K562 (cell line): Measurements from ENCODE around the gene DIAPH3. TPM values are rescaled to one million over a fixed set of nuclear protein-coding genes. Genes with fewer than 3 reads are reported as not detected.

ENCODE experiments used
- ATAC-seq: fragments of 200-7000 bp; cut with Tn5 transposase; 3 replicates; pipeline ENCODE4 v1.9.1; 2020; ENCODE audit warnings: moderate library complexity
- BruUV-seq: library from RNA; stranded (reverse); fragments of 400-500 nt; replicated peaks from 2 replicates; lab custom pipeline; 2021; lab: Mats Ljungman, UMichigan
- CTCF ChIA-PET: fragments of 300-600 bp; formaldehyde crosslinking; extraction: SDS; loops from one replicate; lab custom pipeline; 2021; ENCODE audit warnings: low intra/inter-chr PET ratio; lab: Yijun Ruan, JAX
- POLR2A ChIA-PET: fragments of 300-600, 350-650 bp; sonication (Branson Sonifier 250); formaldehyde crosslinking; extraction: SDS; loops from one replicate; lab custom pipeline; 2021; ENCODE audit warnings: antibody characterized with exemption, inconsistent platforms; lab: Yijun Ruan, JAX
- DNase-seq, 4 experiments: peaks; one replicate each; pipeline versions ENCODE4 v3.0.0 to v3.0.0-alpha.2; 2011 to 2018; ENCODE audit warnings: low spot score in 3 of 4, mixed read lengths in 3 of 4; ENCODE audit errors: extremely low read depth in 1 of 4
- FAIRE-seq: peaks from 2 replicates; lab custom pipeline; 2011; peaks lifted over from hg19 to GRCh38; lab: Jason Lieb, UNC
- H2AFZ ChIP-seq: 2 replicates; pipeline ENCODE4 v1.6.0; 2011; ENCODE audit warnings: low read depth, low read length, control low read depth, inconsistent platforms
- H3K27ac ChIP-seq: fragments of 200-600 bp; 3 replicates; pipeline ENCODE4 v1.8.0; 2011; ENCODE audit warnings: low read depth, mild to moderate bottlenecking, control low read depth, inconsistent platforms, low read length, moderate library complexity, mixed read lengths; ENCODE audit errors: extremely low read depth
- H3K27me3 ChIP-seq, 2 experiments: fragments of 300-600 bp in 1 of 2; 2 replicates in 1 of 2; 3 replicates in 1 of 2; pipeline versions ENCODE4 v1.6.0 to v1.8.0; 2011; ENCODE audit warnings: inconsistent platforms in 2 of 2, low read length in 2 of 2, mild to moderate bottlenecking in 1 of 2, mixed read lengths in 1 of 2, moderate library complexity in 1 of 2; ENCODE audit not compliant: control insufficient read depth in 2 of 2, insufficient read depth in 2 of 2
- H3K36me3 ChIP-seq: fragments of 300-600 bp; 3 replicates; pipeline ENCODE4 v1.8.0; 2011; ENCODE audit warnings: mild to moderate bottlenecking, low read length, inconsistent platforms; ENCODE audit not compliant: control insufficient read depth, insufficient read depth
- H3K4me1 ChIP-seq, 2 experiments: fragments of 200-600 bp in 1 of 2; replicated peaks in 1 of 2; 2 replicates in 1 of 2; 3 replicates in 1 of 2; pipeline versions ENCODE4 v1.5.1 to v1.8.0; 2011; ENCODE audit warnings: inconsistent platforms in 2 of 2, low read length in 2 of 2, mild to moderate bottlenecking in 1 of 2, mixed read lengths in 1 of 2, moderate library complexity in 1 of 2; ENCODE audit not compliant: control insufficient read depth in 2 of 2, insufficient read depth in 2 of 2
- H3K4me2 ChIP-seq: 2 replicates; pipeline ENCODE4 v1.6.1; 2011; ENCODE audit warnings: low read length, control low read depth, inconsistent platforms, mixed read lengths; ENCODE audit not compliant: insufficient read depth
- H3K4me3 ChIP-seq: fragments of 200-600 bp; sonication (generic), shearing (Covaris generic); 2 replicates; pipeline ENCODE4 v1.5.1; 2016; ENCODE audit warnings: control low read depth, inconsistent platforms
- H3K79me2 ChIP-seq: fragments of 200-600 bp; 3 replicates; pipeline ENCODE4 v1.8.0; 2011; ENCODE audit warnings: low read length, inconsistent platforms; ENCODE audit not compliant: control insufficient read depth, insufficient read depth
- H3K9ac ChIP-seq, 2 experiments: 2 replicates each; pipeline versions ENCODE4 v1.6.0 to v1.6.1; 2011; ENCODE audit warnings: low read depth in 2 of 2, low read length in 2 of 2, control low read depth in 1 of 2, inconsistent platforms in 1 of 2, mild to moderate bottlenecking in 1 of 2, mixed read lengths in 1 of 2; ENCODE audit not compliant: insufficient read depth in 1 of 2
- H3K9me1 ChIP-seq: one replicate; pipeline ENCODE4 v1.6.0; 2011; ENCODE audit warnings: inconsistent platforms, mild to moderate bottlenecking, low read length, moderate library complexity; ENCODE audit not compliant: control insufficient read depth, insufficient read depth
- H3K9me3 ChIP-seq: replicated peaks from 2 replicates; pipeline ENCODE4 v1.5.1; 2011; ENCODE audit warnings: low read depth, low read length, inconsistent platforms; ENCODE audit not compliant: control insufficient read depth, insufficient read depth
- H4K20me1 ChIP-seq: replicated peaks from 2 replicates; pipeline ENCODE4 v1.6.1; 2011; ENCODE audit warnings: low read length, inconsistent platforms, mixed read lengths; ENCODE audit not compliant: control insufficient read depth, insufficient read depth
- BMI1 ChIP-seq: fragments of 150-350 bp; IDR thresholded peaks from 2 replicates; pipeline ENCODE4 v1.6.1; 2014; ENCODE audit warnings: low read length
- FOXM1 ChIP-seq, 2 experiments: fragments of 450-650 bp in 1 of 2; sonication (generic) in 1 of 2; formaldehyde crosslinking in 1 of 2; IDR thresholded peaks; 2 replicates each; pipeline versions ENCODE4 v1.6.1 to v1.9.0; 2017 to 2022; ENCODE audit warnings: low read depth in 2 of 2, mild to moderate bottlenecking in 2 of 2, missing genetic modification reagents in 1 of 2, moderate library complexity in 1 of 2
- GATAD2B ChIP-seq: fragments of 450-650 bp; IDR thresholded peaks from 2 replicates; pipeline ENCODE4 v1.6.1; 2017; ENCODE audit warnings: mild to moderate bottlenecking, borderline replicate concordance
- IFI16 ChIP-seq: fragments of 250-450 bp; sonication (Bioruptor Pico); IDR thresholded peaks from 2 replicates; pipeline ENCODE4 v2.1.2; 2022; ENCODE audit warnings: mild to moderate bottlenecking, inconsistent platforms
- NR1H2 ChIP-seq: sonication (generic); formaldehyde crosslinking; IDR thresholded peaks from 2 replicates; pipeline ENCODE4 v1.4.0; 2020; ENCODE audit warnings: mild to moderate bottlenecking, missing genetic modification reagents
- SMARCE1 ChIP-seq: fragments of 450-650 bp; IDR thresholded peaks from 2 replicates; pipeline ENCODE4 v1.7.1; 2016; ENCODE audit warnings: mild to moderate bottlenecking
- TBL1XR1 ChIP-seq, 2 experiments: IDR thresholded peaks; 2 replicates each; pipeline ENCODE4 v1.6.1; 2012; ENCODE audit warnings: improper control_type of control experiment in 2 of 2, low read length in 2 of 2, mild to moderate bottlenecking in 1 of 2
- WGBS: fragments of 100-300 bp; shearing (Covaris generic); methylation state at CpG from one replicate; pipeline ENCODE4 v1.1.6; 2016; ENCODE audit warnings: low coverage, mixed read lengths; ENCODE audit not compliant: insufficient coverage; ENCODE audit errors: missing lambda C conversion rate; 5-methylcytosine and 5-hydroxymethylcytosine counted together
- in situ Hi-C: fragments of 300-500 bp; cut with MboI; formaldehyde crosslinking; loops from 4 replicates; pipeline ENCODE4 v1.15.0; 2018; ENCODE audit warnings: inconsistent platforms, mixed read lengths
- intact Hi-C: fragments of 100-400 bp; cut with micrococcal nuclease; formaldehyde crosslinking; loops from 2 replicates; pipeline ENCODE4 v1.14.2; 2022
- polyA plus RNA-seq, 8 experiments: library from polyadenylated mRNA; depleted of rRNA in 4 of 8; stranded (reverse) in 5 of 8; unstranded in 3 of 8; fragments of >200 nt; fragmentation: Nextera tagmentation in 2 of 8; fragmentation: Illumina TruSeq in 1 of 8; extraction: Ambion mirVana in 2 of 8; extraction: Trizol in 1 of 8; gene quantifications; 2 replicates each; pipeline versions ENCODE4 v1.2.1 to v1.2.3, GENCODE V29; 2011 to 2014; ENCODE audit warnings: inconsistent platforms in 1 of 8, missing spikeins in 1 of 8
- total RNA-seq, 7 experiments: library from RNA; depleted of rRNA in 6 of 7; stranded (reverse); fragments of >200 nt in 6 of 7; fragmentation: Illumina TruSeq in 2 of 7; extraction: Trizol in 2 of 7; gene quantifications; 2 replicates each; pipeline versions ENCODE4 v1.2.1 to v1.2.3, GENCODE V29; 2011 to 2021; ENCODE audit warnings: low replicate concordance in 1 of 7
- TF ChIP-seq, protein P1 (sequence below): fragments of 450-650 bp; IDR thresholded peaks from 2 replicates; pipeline ENCODE4 v1.6.1; 2016; ENCODE audit warnings: mild to moderate bottlenecking
- TF ChIP-seq, protein P2 (sequence below): fragments of 450-650 bp; IDR thresholded peaks from 2 replicates; pipeline ENCODE4 v1.6.1; 2018; ENCODE audit warnings: mild to moderate bottlenecking, low read depth; ENCODE audit not compliant: partially characterized antibody

DIAPH3 gene
- total and polyA plus RNA-seq, 9 of the 15 experiments (the other 6 are each of a cell fraction or from before 2014, with no cell fraction given): 9.0 to 18.7 (median 14.7) TPM

- intact Hi-C loops: no loop called here
Observed at GRCh38 chr13:59782696-59783095, 381.0 kb downstream of the DIAPH3 start.

More at GRCh38 chr13:59782696-59783095, 381.0 kb downstream of the DIAPH3 start:
- FAIRE-seq: no peak
- POLR2A ChIA-PET: no interaction called here
- no TSS peak for BruUV-seq
- no peaks in the 10 kb centered on the region for H3K9me3 ChIP-seq
- H3K9ac ChIP-seq: no peak overlapping the region
- 29% methylated on average over 4 of the region's 4 CpGs for WGBS
- no peak overlapping the region for H3K4me3 ChIP-seq
- H3K79me2 ChIP-seq: no peaks in the 10 kb centered on the region
- no peaks in the 10 kb centered on the region for H3K27me3 ChIP-seq
- H3K27ac ChIP-seq: no peak overlapping the region
- ATAC-seq: no peak
- H3K36me3 ChIP-seq: no peaks in the 10 kb centered on the region
- H4K20me1 ChIP-seq: no peaks in the 10 kb centered on the region
- no peak overlapping the region for H3K4me2 ChIP-seq
- CTCF ChIA-PET: no interaction called here
- no peaks in the 10 kb centered on the region for H3K4me1 ChIP-seq
- no peak overlapping the region for H2AFZ ChIP-seq
- in situ Hi-C loops: no loop called here
- TF ChIP-seq FOXM1 (IDR thresholded peaks at IDR 0.05; ENCODE audit: low read depth): no peak
- no peak for TF ChIP-seq FOXM1 (CRISPR knock-in tag; IDR thresholded peaks at IDR 0.05; ENCODE audit: low read depth)
- no peak for TF ChIP-seq TBL1XR1 (IDR thresholded peaks at IDR 0.05; ENCODE audit: low read length in 2 of 2)
- TF ChIP-seq IFI16: no peak
- no peak for TF ChIP-seq SMARCE1
- TF ChIP-seq NR1H2 (CRISPR knock-in tag): no peak
- TF ChIP-seq, protein P1, sequence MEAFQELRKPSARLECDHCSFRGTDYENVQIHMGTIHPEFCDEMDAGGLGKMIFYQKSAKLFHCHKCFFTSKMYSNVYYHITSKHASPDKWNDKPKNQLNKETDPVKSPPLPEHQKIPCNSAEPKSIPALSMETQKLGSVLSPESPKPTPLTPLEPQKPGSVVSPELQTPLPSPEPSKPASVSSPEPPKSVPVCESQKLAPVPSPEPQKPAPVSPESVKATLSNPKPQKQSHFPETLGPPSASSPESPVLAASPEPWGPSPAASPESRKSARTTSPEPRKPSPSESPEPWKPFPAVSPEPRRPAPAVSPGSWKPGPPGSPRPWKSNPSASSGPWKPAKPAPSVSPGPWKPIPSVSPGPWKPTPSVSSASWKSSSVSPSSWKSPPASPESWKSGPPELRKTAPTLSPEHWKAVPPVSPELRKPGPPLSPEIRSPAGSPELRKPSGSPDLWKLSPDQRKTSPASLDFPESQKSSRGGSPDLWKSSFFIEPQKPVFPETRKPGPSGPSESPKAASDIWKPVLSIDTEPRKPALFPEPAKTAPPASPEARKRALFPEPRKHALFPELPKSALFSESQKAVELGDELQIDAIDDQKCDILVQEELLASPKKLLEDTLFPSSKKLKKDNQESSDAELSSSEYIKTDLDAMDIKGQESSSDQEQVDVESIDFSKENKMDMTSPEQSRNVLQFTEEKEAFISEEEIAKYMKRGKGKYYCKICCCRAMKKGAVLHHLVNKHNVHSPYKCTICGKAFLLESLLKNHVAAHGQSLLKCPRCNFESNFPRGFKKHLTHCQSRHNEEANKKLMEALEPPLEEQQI: no peak
- no peak for TF ChIP-seq BMI1
- TF ChIP-seq, protein P2, sequence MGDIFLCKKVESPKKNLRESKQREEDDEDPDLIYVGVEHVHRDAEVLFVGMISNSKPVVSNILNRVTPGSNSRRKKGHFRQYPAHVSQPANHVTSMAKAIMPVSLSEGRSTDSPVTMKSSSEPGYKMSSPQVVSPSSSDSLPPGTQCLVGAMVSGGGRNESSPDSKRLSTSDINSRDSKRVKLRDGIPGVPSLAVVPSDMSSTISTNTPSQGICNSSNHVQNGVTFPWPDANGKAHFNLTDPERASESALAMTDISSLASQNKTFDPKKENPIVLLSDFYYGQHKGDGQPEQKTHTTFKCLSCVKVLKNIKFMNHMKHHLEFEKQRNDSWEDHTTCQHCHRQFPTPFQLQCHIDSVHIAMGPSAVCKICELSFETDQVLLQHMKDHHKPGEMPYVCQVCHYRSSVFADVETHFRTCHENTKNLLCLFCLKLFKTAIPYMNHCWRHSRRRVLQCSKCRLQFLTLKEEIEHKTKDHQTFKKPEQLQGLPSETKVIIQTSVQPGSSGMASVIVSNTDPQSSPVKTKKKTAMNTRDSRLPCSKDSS: no peak
- TF ChIP-seq GATAD2B: no peak
- no peaks in the 10 kb centered on the region for H3K9me1 ChIP-seq
- no peak for DNase-seq
